H1 (cell line): ENCODE results near the gene POLR3F. TPM values are rescaled to one million over a fixed set of nuclear protein-coding genes. Genes with fewer than 3 reads are reported as not detected.

Source experiments
- CBX5 ChIP-seq: fragments of 300-800, 300-1000 bp; sonication (generic); IDR thresholded peaks from 2 replicates; pipeline ENCODE4 v1.7.1; 2016; ENCODE audit warnings: antibody characterized with exemption, low read length, low read depth
- CTBP2 ChIP-seq: IDR thresholded peaks from 2 replicates; pipeline ENCODE4 v1.7.0; 2011; ENCODE audit warnings: borderline replicate concordance, mild to moderate bottlenecking, moderate library complexity, mixed read lengths, low read length; ENCODE audit not compliant: insufficient read depth, insufficient read length
- FOSL1 ChIP-seq: IDR thresholded peaks from 2 replicates; pipeline ENCODE4 v1.6.1; 2011; ENCODE audit warnings: mild to moderate bottlenecking, low read depth, low read length, moderate library complexity; ENCODE audit not compliant: insufficient read depth
- GTF2F1 ChIP-seq: IDR thresholded peaks from 2 replicates; pipeline ENCODE4 v1.6.1; 2012; ENCODE audit warnings: low read depth, low read length, improper control_type of control experiment, borderline replicate concordance
- KDM4A ChIP-seq: IDR thresholded peaks from one replicate; pipeline ENCODE4 v1.7.1; 2012; ENCODE audit warnings: low read depth, mild to moderate bottlenecking, moderate library complexity, low read length, inconsistent platforms; ENCODE audit not compliant: severe bottlenecking
- PHF8 ChIP-seq: fragments of 200-600 bp; sonication (generic); conservative IDR thresholded peaks from 2 replicates; pipeline ENCODE4 v1.7.1; 2012; ENCODE audit warnings: low read depth, mild to moderate bottlenecking, inconsistent platforms, low read length, moderate library complexity
- SIN3A ChIP-seq, 2 experiments: IDR thresholded peaks in 1 of 2; conservative IDR thresholded peaks in 1 of 2; 2 replicates each; pipeline ENCODE4 v1.6.1; 2011 to 2012; ENCODE audit warnings: low read length in 2 of 2, improper control_type of control experiment in 1 of 2, low read depth in 1 of 2, mild to moderate bottlenecking in 1 of 2
- SIRT6 ChIP-seq: IDR thresholded peaks from one replicate; pipeline ENCODE4 v1.7.1; 2012; ENCODE audit warnings: low read length, inconsistent platforms
- SP1 ChIP-seq: IDR thresholded peaks from 2 replicates; pipeline ENCODE4 v1.6.1; 2011; ENCODE audit warnings: low read depth, low read length
- polyA plus RNA-seq, 7 experiments: library from polyadenylated mRNA; depleted of rRNA in 3 of 7; stranded (reverse) in 5 of 7; unstranded in 2 of 7; fragments of >200 nt in 5 of 7; fragments of 200-250 nt in 2 of 7; gene quantifications; 1 replicate in 5 of 7; 2 replicates in 1 of 7; 4 replicates in 1 of 7; pipeline versions ENCODE4 v1.2.1 to v1.2.3, GENCODE V29; 2011 to 2013; ENCODE audit warnings: missing spikeins in 2 of 7, mixed read lengths in 2 of 7
- total RNA-seq: library from RNA; stranded (reverse); fragmentation: NEBNext Ultra II Directional; extraction: Animal tissue kit (Norgen Biotek cat#: 25700); gene quantifications from 2 replicates; pipeline ENCODE4 v1.2.1, GENCODE V29; 2021

POLR3F gene
- total and polyA plus RNA-seq, 2 of the 8 experiments (the other 6 are each of a cell fraction or from before 2014, with no cell fraction given), result 5.7 to 14.0 TPM

DNA sequence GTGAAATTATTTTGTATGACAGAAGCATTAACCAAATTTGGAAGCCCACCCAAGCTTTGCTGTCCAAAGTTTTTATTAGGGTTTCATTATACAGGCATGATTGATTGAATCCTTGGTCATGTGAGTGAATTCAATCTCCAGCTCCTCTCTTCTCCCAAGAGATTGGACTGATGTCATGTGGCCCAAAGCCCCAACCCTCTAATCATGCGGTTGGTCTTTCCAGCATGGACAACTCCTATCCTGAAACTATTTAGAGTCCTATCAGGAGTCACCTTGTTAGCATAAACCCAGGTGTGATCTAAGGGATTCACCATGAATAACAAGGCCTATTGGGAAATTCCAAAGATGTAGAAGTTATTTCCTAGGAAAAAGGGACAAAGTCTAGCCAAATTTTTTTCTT is 10.6 kb downstream of the POLR3F start (continued):
- TF ChIP-seq CTBP2 (no peak), GTF2F1 (no peak), SIN3A (conservative IDR thresholded peaks at IDR 0.05 in 1 of 2, IDR thresholded peaks at IDR 0.05 in 1 of 2; ENCODE audit: low read depth in 1 of 2, low read length in 2 of 2) (no peak), FOSL1 (no peak), SP1 (no peak), KDM4A (no peak), CBX5 (no peak), PHF8 (no peak), SIRT6 (no peak)
- TF ChIP-seq, all 59 proteins: peak for 0
